ENCODE data around the gene SNUPN. TPM values are rescaled to one million over a fixed set of nuclear protein-coding genes. Genes with fewer than 3 reads are reported as not detected.

Gene SNUPN
- total and polyA plus RNA-seq, 2 of the 8 experiments (the other 6 are each of a cell fraction or from before 2014, with no cell fraction given), result 13.3 to 28.2 TPM

GRCh38 chr15:75650908-75651809, 25.6 kb upstream of the SNUPN start (continued):
- TF ChIP-seq FOSL1 (IDR thresholded peaks at IDR 0.05; ENCODE audit: insufficient read depth, low read depth, low read length) (no peak), ASH2L (IDR thresholded peaks at IDR 0.05; ENCODE audit: low read length) (no peak), TEAD4 (IDR thresholded peaks at IDR 0.05; ENCODE audit: low read depth, low read length) (no peak), TCF12 (IDR thresholded peaks at IDR 0.05; ENCODE audit: low read depth, low read length) (no peak), GTF2F1 (IDR thresholded peaks at IDR 0.05; ENCODE audit: borderline replicate concordance, low read depth, low read length) (no peak), SAP30 (IDR thresholded peaks at IDR 0.05; ENCODE audit: insufficient read depth, insufficient replicate concordance, low read length) (no peak), ATF2 (IDR thresholded peaks at IDR 0.05; ENCODE audit: low read length) (no peak)

Data from H1 (cell line).